ENCODE data around the gene TNFAIP2. TPM values are rescaled to one million over a fixed set of nuclear protein-coding genes. Genes with fewer than 3 reads are reported as not detected.

Gene TNFAIP2
- total RNA-seq: 64.1 and 190 TPM in 2 replicates

GRCh38 chr14:103122947-103123633, at the start of gene TNFAIP2:
TNFAIP2 (plus strand) TSS chr14:103123461; CDS start chr14:103126458, 2,997 bp downstream.

DNA sequence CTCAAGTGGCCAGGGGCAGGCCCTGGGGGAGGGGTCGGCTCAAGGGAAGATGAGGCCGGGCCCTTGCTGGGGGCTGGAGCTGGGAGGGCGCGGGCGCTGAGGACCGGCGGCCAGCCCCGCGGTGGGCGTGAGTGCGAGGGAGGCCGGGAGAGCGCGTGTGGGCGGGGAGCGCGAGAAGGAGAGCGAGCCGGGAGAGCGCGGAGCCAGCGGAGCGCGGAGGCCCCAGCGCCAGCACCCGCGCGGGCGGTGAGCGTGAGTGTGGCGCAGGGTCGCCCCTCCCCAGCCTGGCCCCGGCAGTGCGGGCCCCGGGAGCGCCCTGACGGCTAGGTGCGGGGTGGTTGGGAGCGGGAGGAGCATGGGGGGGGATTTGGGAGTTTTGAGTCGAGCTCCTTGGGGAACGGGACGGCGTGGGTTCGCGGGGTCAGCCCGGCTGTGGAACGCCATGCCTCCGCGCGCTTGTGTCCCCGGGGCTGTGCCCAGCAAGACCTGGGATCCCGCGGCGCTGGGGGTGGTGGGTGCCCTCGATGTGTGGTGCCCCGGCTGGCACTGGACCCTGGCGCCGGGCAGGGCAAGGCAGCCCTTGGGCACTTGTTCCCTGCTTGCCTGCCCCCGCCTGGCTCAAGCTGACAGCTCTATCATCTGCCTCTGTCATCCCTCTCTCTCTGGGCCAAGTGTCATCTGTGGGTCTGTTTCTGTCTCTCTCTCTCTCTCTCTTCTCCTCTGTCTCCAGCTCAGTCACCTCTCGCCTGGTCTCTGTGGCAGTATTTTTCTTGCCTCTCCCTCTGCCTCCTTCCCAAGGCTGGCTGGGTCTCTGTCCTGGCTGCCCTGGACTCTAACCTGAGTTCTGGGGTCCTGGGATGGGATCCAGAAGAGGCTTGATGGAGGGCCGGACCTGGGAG, 39.0 kb upstream of the TNFAIP2 start, which contains the start of gene LBHD2:
LBHD2 (plus strand) TSS at position 190 of the 899 bp plus-strand sequence. CDS start 1,803 bp downstream, outside the sequence.

DNA sequence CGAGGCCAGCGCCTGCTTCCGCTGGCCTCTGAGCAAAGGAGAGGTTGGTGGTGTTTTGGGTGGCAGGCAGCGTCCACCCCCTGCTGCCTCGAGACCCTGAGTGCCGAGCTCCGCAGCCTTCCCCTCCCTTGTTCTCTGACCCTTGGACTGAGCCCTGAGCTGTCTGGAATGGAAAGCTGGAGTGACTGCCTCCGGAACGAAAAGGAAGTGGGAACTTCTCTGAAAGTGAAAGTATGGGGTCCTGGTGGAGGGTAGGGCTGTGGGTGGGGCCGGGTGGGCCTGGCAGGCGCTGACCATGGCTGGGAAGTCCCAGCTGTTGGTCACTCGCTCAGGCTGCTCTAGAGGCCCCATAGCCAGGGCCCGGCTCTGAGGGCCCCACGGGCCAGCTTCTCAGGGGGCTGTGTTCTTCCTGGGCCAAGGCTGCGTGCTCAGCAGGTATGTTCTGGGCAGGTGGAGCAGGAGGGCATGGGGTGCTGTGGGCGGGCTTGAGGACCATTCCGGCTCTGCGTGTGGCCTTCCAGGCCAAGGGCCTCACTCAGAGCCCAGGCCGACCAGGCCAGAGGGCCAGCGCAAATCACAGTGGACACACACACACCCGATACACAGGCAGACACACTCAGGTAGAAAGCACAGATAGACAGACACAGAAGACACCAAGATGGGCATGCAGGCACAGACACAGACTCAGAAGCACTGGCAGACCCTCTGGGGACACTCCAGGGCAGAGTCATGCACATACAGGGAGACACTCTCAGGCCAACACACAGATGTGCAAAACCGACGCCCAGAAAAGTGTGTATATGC, 28.7 kb upstream of the TNFAIP2 start, which contains the start of gene EXOC3L4:
EXOC3L4 (plus strand) TSS at position 320 of the 804 bp plus-strand sequence. CDS start 5,495 bp downstream, outside the sequence.

Other genes with a start within 250 kb of the TNFAIP2 start
- 0.15 and 0.17 TPM in 2 replicates for gene AMN, start 200.8 kb upstream of the TNFAIP2 start, total RNA-seq
- 101 and 146 TPM in 2 replicates for gene CDC42BPB, start 65.9 kb upstream of the TNFAIP2 start, total RNA-seq
- gene LBHD2, start 39.3 kb upstream of the TNFAIP2 start, total RNA-seq: not detected in 2 replicates
- 0.44 and 0.99 TPM in 2 replicates for gene EXOC3L4, start 28.7 kb upstream of the TNFAIP2 start, total RNA-seq
- 160 and 192 TPM in 2 replicates for gene EIF5, start 210.8 kb downstream of the TNFAIP2 start, total RNA-seq

All from smooth muscle cell of trachea (primary cell).